Measurements from ENCODE around the gene ATAD3C.
A peak's percentile ranks its signal among the peaks of the same experiment; 100 is the strongest.
"Not testable (repeated sequence)": the region's sequence is repeated elsewhere in the genome, so short reads cannot be mapped to it uniquely, and the experiment has no call there.

ATAD3C gene, protein sequence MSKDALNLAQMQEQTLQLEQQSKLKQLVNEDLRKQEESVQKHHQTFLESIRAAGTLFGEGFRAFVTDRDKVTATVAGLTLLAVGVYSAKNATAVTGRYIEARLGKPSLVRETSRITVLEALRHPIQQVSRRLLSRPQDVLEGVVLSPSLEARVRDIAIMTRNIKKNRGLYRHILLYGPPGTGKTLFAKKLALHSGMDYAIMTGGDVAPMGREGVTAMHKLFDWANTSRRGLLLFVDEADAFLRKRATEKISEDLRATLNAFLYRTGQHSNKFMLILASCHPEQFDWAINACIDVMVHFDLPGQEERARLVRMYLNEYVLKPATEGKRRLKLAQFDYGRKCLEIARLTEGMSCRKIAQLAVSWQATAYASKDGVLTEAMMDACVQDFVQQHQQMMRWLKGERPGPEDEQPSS

DNA sequence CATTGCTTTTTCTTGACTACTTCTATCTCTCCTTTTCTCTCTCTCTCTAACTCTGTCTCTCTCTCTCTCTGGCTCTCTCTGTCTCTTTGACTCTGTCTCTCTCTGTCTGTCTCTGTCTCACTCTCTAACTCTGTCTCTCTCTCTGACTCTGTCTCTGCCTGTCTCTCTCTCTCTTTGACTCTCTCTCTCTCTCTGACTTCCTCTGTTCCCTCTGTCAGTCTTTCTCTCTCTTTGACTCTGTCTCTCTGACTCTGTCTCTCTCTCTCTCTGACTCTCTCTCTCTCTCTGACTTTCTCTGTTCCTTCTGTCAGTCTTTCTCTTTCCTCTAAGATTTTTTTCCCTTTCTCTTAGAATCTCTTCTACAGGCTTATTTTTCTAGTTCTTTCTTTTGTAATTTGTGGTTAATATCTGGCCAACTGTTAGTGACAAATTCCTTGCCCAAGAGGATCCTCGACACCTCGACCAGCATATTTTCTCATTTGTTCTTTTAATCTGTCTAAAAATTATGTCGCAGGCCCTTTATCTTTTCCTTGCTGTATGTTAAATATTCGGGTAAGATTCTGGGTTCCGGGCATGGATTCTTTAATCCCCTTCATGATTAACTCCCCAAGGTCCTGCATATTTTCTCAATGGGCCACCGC lies at the start of gene ATAD3C:
Gene ATAD3C, plus strand, starts transcription at position 591 of the 641 bp plus-strand sequence. CDS start 995 bp downstream, outside the sequence.
- DNase-seq: no peak

DNA sequence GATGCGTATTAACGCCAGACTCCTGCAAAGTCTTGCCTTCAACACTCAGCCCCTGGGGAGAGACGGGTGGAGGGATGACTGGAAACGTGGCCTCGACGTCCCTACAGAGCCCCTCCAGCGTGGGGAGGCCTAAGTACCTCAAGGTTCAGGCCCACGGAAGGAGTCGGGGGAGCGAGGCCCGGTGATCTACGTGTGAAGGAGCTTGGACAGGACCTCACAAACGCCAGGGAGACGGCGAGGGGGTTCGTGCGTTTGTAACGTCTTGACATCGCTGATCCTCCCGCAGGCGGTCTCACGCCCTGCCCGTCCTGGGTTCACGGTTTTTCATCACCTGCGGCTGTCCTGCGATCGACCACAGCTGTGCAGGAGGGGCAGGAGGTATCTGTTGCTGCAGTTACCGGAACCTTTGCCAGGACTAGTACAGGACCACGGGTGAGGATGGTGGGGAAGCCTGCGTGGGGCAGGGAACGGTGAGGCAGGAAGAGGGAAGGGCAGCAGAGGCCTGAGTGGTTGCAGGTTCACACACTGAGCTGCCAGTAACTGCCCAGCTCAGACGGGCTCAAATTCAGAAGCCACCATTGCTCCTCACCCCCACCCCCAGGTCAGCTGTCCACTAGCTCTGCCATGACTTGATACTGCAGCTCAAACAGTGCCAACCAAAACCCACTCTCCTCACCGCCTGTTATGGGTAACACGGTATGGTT lies 49.5 kb upstream of the ATAD3C start:
- DNase-seq: peak; percentile 46

DNA sequence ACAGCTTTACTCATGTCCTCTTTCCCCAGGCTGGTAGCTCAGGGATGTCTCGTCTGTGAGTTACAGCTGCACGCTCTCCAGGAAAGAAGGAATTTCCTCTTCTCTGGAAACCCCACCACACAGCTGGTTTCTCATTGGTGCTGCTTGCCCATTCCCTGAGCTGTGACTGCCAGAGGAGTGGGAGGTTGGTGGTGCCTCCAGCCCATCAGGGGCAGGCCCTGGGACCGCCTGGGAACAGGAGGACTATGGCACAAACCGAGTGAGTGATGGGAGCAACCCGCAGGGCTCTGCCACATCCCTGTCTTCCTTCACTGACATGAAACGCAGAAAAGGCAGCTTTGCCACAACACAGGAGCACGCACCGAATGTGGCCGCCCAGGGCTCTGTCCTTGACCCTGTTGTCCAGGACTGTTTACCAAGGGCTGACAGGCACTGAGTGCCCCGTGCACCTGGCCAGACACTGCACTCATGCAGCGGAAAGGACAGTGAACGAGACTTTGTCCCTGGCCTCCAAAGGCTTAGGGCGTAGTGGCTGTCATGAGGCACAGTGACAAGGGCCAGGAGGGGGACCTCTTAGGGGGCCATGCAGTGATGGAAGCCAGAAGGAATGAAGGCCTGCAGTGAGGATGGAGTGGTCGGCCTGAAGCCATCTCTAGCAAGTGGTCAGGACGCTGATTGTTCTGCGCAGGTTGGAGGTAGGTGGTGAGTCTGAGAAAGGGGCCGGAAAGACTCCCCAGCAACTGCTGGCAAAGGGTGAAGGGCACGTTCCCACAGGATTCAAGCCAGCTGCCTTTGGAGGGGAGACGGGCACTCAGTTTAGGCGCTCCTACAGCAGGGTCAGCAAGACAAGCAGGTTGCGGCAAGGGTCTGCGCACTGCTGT lies 48.7 kb upstream of the ATAD3C start:
- DNase-seq: no peak

DNA sequence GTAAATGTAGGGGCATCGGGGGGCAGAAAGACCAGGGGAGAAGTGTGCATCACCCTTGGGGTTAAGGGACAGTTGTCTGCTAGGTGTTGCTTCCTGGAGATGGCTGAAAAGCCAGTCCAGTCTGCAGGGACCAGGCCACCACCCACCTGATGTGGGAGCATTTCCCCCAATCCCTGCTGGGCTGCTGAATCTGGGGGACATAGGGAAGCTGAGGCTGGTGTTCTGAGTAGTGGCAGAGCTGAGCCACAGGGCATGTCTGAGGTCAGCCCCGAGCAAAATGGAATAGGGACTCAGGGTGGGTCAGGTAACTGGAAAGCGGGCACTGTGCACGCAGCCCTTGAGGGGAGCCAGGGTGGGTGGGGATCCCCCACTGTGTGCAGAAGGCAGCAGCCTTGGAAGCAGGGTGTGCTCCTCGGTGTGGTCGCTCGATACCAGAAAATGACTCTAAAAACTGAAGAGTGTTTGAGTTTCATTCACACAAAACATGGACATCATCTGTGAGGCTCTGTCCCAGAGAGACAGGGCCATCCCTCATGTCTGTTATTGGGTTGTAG lies 48.0 kb upstream of the ATAD3C start:
- DNase-seq: no peak

DNA sequence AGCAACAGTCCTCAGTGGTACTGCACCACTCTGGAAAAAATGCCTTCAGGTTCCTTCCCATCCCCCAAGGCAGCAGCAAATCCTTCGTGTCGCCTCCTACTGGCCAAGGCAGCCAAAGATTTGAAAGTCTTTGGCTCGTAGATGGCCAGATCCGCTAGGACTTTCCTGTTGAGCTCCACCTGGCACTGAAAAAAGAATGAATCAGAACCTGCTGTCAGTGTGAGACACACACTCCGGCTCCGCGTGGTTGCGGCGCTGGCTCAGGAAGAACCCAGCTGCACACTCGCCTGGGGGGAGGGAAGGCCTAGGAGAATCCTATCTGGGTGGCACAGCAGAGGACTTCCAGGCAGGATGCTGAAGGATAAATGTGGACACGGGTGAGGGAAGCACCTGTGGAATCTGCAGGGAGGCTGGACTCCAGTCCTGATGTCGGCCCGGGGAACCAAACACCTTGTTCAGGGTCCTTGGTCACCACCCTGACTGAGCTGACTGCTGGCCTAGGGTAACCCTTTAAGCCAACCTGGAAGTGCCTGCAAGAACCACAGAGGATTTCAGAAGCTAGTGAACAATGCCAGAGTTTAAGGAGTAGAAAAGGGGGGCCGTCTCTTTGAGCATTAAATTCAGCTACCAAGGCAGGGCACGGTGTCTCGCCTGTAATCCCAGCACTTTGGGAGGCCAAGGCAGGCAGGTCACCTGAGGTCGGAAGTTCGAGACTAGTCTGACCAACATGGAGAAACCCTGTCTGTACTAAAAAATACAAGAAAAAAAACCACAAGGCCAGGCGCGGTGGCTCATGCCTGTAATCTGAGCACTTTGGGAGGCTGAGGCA lies 47.2 kb upstream of the ATAD3C start:
- peak; percentile 62 for DNase-seq

DNA sequence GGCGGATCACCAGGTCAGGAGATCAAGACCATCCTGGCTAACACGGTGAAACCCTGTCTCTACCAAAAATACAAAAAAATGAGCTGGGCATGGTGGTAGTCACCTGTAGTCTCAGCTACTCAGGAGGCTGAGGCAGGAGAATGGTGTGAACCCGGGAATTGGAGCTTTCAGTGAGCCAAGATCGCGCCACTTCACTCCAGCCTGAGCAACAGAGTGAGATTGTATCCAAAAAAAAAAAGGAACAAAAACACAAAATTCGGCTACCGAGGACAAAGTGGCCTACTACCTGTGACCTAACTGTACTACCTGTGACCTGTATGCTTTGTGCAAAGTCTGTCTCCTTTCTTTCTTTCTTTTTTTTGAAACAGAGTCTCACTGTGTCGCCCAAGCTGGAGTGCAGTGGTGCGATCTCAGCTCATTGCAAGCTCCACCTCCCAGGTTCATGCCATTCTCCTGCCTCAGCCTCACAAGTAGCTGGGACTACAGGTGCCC lies 46.5 kb upstream of the ATAD3C start:
- not testable (repeated sequence) for DNase-seq

DNA sequence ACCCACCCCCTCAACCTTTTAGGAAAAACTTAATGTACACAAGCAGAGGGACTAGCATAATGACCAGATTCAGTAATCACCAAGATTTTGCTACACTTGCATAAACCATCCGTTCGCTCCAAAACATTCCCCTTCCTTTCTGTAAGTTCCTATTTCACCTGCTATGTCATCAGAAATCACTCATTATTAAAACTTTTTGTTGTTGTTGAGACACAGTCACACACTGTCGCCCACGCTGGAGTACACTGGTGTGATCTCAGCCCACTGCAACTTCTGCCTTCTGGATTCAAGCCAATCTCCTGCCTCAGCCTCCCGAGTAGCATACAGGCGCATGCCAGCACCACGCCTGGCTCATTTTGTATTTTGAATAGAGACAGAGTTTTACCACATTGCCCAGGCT lies 45.8 kb upstream of the ATAD3C start:
- DNase-seq: no peak

DNA sequence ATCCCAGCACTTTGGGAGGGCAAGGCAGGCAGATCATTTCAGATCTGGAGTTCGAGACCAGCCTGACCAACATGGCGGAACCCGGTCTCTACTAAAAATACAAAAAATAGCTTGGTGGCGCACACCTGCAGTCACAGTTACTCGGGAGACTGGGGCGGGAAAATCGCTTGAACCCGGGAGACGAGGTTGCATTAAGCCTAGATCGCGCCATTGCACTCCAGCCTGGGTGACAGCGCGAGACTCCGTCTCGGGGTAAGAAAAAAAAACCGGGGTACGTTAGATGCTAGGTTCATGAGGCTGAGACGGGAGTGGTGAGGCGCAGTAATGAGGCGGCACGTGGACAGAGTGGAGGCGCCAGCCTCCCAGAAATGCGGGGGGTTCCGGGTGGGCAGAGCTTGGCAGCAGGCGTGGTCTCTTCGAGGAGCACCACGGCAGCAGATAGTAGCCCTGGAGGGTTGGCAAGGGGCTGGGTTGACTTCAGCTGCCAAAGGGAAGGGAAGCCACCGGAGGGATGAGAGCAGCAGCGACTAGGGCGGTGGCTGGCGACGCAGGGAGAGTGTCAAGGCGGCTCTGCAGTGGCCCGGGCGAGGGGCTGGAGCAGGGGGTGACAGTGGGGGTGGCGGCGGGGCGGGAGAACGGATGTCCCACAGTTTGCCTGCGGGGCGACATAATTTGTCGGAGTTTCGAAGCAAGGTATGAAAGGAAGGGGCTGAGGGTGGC lies 43.2 kb upstream of the ATAD3C start:
- peak; percentile 47 for DNase-seq

DNA sequence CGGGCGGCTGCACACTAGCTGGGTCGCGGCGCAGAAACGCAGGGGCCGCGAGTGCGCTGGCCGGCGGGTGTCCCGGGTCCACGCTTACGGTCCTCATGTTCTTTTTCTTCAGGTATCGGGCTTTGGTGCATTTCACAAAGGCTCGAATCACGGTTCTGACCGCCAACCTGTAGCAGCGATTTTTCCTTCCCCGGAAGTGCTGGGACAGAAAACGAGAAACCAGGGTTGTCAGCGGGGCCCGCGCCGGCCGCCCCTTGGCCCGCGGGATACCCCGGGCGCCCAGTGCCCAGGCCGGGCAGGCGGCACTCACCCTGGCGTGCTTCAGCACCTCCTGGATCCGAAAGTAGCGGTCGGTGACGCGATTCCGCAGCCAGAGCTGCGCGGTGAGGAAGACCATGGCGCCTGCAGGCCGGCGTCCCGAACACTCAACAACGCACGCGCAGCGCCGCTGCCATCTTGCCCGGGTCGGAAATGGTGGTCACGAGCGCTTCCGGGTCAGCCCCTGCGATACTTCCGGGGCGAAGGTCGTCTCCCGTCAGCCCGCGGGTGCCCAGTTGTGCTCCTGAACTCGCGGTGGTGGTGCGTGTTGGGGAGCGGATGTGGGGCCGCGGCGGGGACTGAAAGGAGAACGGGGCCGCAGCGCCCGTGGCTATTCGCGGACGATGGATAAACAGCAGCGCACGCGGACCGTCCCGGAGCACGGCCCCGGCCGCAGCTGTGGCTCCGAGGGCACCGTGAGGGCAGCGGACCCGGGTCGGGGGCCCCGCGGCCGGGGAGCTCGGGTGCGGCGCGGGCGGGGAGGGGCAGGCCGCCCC lies 42.5 kb upstream of the ATAD3C start, which contains the start of gene MRPL20:
Gene MRPL20, minus strand, starts transcription at position 473 of the 815 bp plus-strand sequence. Its CDS starts 76 bp downstream, at position 397.
- DNase-seq: peak; percentile 97

DNA sequence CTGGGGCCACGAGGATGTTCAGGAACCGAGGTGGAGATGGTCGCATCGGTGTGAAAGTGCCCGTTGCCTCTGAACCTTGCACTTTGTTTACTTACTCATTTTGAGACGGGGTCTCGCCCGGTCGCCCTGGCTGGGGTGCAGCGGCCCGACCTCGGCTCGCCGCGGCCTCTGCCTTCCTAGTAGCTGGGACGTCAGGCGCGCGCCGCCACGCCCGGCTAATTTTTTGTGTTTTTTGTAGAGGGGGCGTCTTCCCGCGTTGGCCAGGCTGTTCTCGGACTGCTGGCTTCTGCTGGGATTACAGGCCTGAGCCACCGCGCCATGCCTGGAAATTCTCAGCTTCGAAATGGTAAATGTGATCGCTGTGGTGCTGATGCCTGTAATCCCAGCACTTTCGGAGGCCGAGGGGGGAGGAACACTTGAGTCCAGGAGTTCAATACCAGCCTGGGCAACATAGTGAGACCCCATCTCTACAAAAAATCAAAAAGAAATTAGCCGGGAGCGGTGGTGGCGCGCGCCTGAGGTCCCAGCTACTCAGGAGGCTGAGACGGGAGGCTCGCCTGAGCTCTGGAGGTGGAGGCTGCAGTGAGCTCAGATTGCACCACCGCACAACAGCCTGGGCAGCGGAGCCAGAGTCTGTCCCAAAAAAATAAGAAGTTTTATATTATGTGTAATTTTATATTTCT lies 41.7 kb upstream of the ATAD3C start:
- DNase-seq: peak; percentile 42

DNA sequence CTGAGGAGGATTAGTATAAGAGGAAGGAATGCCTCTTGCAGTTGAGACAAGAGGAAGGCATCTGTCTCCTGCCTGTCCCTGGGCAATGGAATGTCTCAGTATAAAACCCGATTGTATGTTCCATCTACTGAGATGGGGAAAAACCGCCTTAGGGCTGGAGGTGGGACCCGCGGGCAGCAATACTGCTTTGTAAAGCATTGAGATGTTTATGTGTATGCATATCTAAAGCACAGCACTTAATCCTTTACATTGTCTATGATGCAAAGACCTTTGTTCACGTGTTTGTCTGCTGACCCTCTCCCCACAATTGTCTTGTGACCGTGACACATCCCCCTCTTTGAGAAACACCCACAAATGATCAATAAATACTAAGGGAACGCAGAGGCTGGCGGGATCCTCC lies 39.3 kb upstream of the ATAD3C start:
- not testable (repeated sequence) for DNase-seq

DNA sequence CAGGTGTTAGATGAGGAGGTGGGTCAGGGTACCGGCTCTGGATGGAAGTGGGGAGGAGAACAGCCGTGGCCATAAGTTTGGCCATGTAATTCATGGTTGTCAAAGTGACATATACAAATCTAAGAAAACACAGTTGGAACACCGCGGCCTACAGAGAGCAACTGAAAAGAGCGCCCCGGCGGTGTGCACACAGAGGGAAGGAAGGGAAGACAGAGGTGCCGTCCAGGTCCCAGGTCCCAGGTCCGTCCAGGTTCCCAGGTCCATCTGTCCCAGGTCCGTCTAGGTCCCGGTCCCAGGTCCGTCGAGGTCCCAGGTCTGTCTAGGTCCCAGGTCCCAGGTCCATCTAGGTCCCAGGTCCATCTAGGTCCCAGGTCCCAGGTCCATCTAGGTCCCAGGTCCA lies 37.9 kb upstream of the ATAD3C start:
- no peak for DNase-seq

DNA sequence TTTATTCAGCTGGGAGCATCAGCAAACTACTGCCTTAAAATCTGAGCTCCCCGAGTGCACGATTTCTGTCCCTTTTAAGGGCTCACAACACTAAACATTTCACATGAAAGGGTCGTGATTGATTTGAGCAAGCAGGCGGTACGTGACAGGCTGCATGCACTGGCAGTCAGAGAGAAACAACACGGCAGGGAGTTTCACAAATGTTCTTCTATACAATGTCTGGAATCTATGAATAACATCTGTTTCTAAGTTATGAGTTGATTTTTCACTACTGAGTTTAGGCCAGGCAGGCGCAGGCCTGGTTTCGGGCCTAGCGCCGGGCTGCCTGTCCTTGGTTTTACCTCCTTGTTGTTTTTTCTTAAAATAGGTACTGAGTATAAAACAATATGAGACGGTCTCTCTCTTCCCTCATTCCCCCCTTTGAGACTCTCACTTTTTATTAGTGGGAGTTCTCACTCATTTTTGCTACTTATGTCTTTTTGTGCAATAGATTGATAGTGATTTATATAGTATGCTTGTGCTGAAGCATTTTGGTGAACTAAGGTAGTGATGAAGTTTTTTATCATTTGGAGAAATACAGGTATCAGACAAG lies 37.1 kb upstream of the ATAD3C start:
- peak; percentile 30 for DNase-seq

DNA sequence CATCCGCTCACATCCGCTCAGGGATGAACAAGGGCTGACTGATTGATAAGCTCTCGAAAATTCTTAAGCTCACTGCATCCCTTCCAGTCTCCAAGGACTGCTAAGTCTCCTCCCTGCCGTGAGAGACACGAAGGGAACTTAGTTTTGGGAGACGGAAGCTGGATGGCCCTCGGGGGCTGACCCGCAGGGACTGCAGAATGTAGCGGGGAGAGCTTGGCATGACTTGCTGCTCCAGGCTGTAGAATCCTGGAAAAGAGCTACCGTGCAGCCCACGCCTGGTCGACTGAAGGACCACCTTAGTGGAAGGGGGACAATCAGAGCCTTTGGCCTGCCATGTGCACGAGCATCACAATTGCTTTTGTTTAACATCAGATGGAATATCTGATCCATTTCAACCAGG lies 33.7 kb upstream of the ATAD3C start:
- no peak for DNase-seq

DNA sequence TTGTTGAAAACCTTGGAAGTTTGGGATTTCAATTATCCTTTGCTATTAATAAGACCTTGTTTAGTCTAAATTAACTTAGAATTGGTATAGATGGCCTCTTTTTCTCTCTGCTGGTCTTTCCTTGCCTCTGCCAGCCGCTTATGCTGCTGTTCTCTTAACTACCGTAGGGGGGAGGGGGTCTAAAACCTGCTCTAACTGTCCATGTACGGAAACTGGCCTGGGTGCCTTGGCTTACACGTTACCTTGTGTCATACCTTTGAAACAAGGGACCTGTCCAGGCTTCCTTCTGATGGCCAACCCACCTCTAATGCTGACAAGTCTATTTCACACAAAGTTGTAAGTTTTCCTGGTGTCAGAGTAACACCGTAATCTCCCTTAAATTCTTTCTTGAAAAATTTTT lies 32.1 kb upstream of the ATAD3C start:
- DNase-seq: not testable (repeated sequence)

DNA sequence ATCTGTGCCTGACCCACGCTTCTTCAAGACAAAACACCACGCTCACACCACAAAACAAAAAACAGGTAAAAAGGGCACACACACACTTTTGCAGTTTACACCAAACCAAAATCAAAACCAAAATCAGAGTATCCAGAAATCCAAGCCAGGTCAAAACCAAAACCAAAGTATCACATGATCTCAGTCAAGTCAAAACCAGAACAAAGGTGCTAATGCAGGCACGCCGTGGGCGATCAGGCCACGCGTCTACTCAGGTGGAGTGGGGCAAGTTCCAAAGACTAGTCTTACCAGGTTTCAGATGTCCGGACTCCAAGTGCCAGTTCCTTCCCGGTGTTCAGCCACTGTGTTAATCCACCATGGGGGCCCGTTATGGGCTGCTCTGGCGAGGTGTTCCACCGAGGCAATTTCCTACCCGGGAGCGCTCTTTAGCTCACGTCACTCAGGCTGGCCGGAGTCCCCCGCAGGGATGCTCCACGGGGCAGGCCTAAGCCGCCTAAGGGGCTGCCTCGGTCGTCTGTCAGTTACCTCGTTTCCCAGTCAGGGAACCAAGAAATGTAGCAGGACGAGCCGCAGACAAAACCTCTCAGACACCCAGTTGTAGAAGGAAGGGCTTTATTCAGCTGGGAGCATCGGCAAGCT lies 31.5 kb upstream of the ATAD3C start:
- not testable (repeated sequence) for DNase-seq

DNA sequence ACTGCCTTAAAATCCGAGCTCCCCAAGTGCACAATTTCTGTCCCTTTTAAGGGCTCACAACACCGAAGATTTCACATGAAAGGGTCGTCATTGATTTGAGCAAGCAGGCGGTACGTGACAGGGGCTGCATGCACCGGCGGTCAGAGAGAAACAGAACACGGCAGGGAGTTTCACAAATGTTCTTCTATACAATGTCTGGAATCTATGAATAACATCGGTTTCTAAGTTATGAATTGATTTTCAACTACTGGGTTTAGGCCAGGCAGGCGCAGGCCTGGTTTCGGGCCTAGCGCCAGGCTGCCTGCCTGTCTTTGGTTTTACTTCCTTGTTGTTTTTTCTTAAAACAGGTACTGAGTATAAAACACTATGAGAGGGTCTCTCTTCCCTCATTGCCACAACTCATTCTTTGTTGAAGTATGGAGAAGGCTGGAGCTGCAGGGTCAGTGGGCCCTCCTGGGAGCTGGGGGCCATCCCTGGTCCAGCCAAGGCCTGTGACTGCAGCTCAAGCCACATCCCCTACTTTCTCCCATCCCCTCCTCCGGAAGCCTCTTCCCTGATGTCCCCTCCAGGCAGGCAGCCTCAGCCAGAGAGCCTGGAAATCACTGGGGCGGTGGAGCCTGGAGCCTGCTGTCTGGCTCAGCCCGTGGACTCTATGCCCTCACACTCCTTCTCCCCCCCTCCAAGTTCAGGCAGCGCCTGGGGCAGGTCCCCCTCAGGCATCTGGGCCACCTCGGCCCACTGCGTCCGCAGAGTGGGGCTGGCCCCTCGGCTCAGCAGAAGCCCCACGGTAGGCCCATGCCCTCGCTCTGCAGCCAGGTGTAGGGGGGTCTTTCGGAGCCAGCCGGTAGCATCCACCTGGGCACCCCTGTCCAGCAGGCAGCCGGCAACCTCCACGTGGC lies 30.8 kb upstream of the ATAD3C start:
- no peak for DNase-seq
